T-helper 2 cell (primary cell): ENCODE measurements around the gene ATRX.
"Not testable (repeated sequence)": the region's sequence is repeated elsewhere in the genome, so short reads cannot be mapped to it uniquely, and the experiment has no call there.

Experiments used
- DNase-seq, 5 experiments: peaks; one replicate each; pipeline versions ENCODE4 v3.0.0 to v3.0.0-alpha.2; 2012 to 2022

Gene ATRX

GRCh38 chrX:77733342-77733741 is 52.7 kb downstream of the ATRX start:
- no peak for DNase-seq

- DNase-seq, result no peak
Measured at GRCh38 chrX:77731821-77732419, 54.1 kb downstream of the ATRX start.

GRCh38 chrX:77726095-77726494 is 59.9 kb downstream of the ATRX start:
- DNase-seq, result not testable (repeated sequence)

GRCh38 chrX:77723681-77724080 is 62.3 kb downstream of the ATRX start:
- DNase-seq, result no peak

GRCh38 chrX:77719388-77719787 is 66.6 kb downstream of the ATRX start:
- DNase-seq, result no peak

GRCh38 chrX:77704881-77705280 is 81.1 kb downstream of the ATRX start:
- no peak for DNase-seq

GRCh38 chrX:77698242-77698641 is 87.8 kb downstream of the ATRX start:
- DNase-seq, result no peak

- DNase-seq, result no peak
Measured at GRCh38 chrX:77694491-77694890, 91.5 kb downstream of the ATRX start.

GRCh38 chrX:77693594-77693993 is 92.4 kb downstream of the ATRX start:
- no peak for DNase-seq

- DNase-seq, result no peak
Measured at GRCh38 chrX:77691916-77692315, 94.1 kb downstream of the ATRX start.

GRCh38 chrX:77689376-77689775 is 96.6 kb downstream of the ATRX start:
- DNase-seq, result no peak

- not testable (repeated sequence) for DNase-seq
Measured at GRCh38 chrX:77685683-77686082, 100.3 kb downstream of the ATRX start.

GRCh38 chrX:77679144-77679543 is 106.9 kb downstream of the ATRX start:
- no peak for DNase-seq

GRCh38 chrX:77675986-77676385 is 110.0 kb downstream of the ATRX start:
- no peak for DNase-seq

- DNase-seq, result peak in 1 of 5 experiments; percentile 15
Measured at GRCh38 chrX:77668391-77669237, 117.4 kb downstream of the ATRX start.

- no peak for DNase-seq
Measured at GRCh38 chrX:77658886-77659285, 127.1 kb downstream of the ATRX start.

- no peak for DNase-seq
Measured at GRCh38 chrX:77652095-77652494, 133.9 kb downstream of the ATRX start.

- DNase-seq, result peak in 1 of 5 experiments; percentile 54
Measured at GRCh38 chrX:77640702-77641101, 145.3 kb downstream of the ATRX start.

GRCh38 chrX:77639820-77640219 is 146.2 kb downstream of the ATRX start:
- DNase-seq, result no peak

- DNase-seq, result no peak
Measured at GRCh38 chrX:77638397-77638796, 147.6 kb downstream of the ATRX start.

- DNase-seq, result no peak
Measured at GRCh38 chrX:77635373-77635772, 150.6 kb downstream of the ATRX start.

- no peak for DNase-seq
Measured at GRCh38 chrX:77628294-77629025, 157.6 kb downstream of the ATRX start.

GRCh38 chrX:77622672-77623071 is 163.3 kb downstream of the ATRX start:
- DNase-seq, result peak in 1 of 5 experiments; percentile 3

- no peak for DNase-seq
Measured at GRCh38 chrX:77622233-77622632, 163.8 kb downstream of the ATRX start.
